K562 (cell line): ENCODE measurements around the gene ZNF10. TPM values are rescaled to one million over a fixed set of nuclear protein-coding genes. Genes with fewer than 3 reads are reported as not detected.

ENCODE experiments used
- CC2D1A ChIP-seq: fragments of 450-650 bp; IDR thresholded peaks from 2 replicates; pipeline ENCODE4 v1.6.1; 2017; ENCODE audit warnings: mild to moderate bottlenecking
- CREM ChIP-seq: IDR thresholded peaks from 2 replicates; pipeline ENCODE4 v1.6.1; 2014; ENCODE audit warnings: antibody characterized with exemption, low read depth
- CSDE1 ChIP-seq, 2 experiments: fragments of 450-650 bp; IDR thresholded peaks; 2 replicates each; pipeline ENCODE4 v1.6.1; 2016; ENCODE audit warnings: mild to moderate bottlenecking in 1 of 2
- HDAC1 ChIP-seq, 2 experiments: fragments of 450-650 bp; IDR thresholded peaks; 2 replicates each; pipeline ENCODE4 v1.6.1; 2016 to 2017; ENCODE audit warnings: inconsistent platforms in 1 of 2, mild to moderate bottlenecking in 1 of 2, moderate library complexity in 1 of 2
- MAFK ChIP-seq: IDR thresholded peaks from 2 replicates; pipeline ENCODE4 v1.6.1; 2011; ENCODE audit warnings: low read length, improper control_type of control experiment
- MITF ChIP-seq: IDR thresholded peaks from 2 replicates; pipeline ENCODE4 v1.6.1; 2014; ENCODE audit warnings: antibody characterized with exemption
- PBX2 ChIP-seq, 2 experiments: IDR thresholded peaks in 1 of 2; conservative IDR thresholded peaks in 1 of 2; 2 replicates each; pipeline ENCODE4 v1.6.1; 2016; ENCODE audit warnings: low read depth in 2 of 2, mild to moderate bottlenecking in 1 of 2, missing compliant biosample characterization in 1 of 2, missing genetic modification characterization in 1 of 2, moderate library complexity in 1 of 2
- SAP30 ChIP-seq: fragments of 200-600 bp; sonication (generic); IDR thresholded peaks from 2 replicates; pipeline ENCODE4 v1.6.1; 2012; ENCODE audit warnings: borderline replicate concordance, low read depth, mild to moderate bottlenecking, moderate library complexity, low read length, control low read depth, inconsistent platforms; ENCODE audit not compliant: insufficient read depth, poor library complexity, severe bottlenecking
- THRAP3 ChIP-seq: fragments of 450-650 bp; IDR thresholded peaks from 2 replicates; pipeline ENCODE4 v1.6.1; 2016; ENCODE audit warnings: mild to moderate bottlenecking, inconsistent platforms, borderline replicate concordance
- ZBTB7A ChIP-seq: IDR thresholded peaks from 2 replicates; pipeline ENCODE4 v1.6.1; 2011; ENCODE audit warnings: low read depth, mild to moderate bottlenecking, low read length, moderate library complexity, borderline replicate concordance; ENCODE audit not compliant: control insufficient read depth
- ZNF175 ChIP-seq: fragments of 200-800 bp; sonication (Bioruptor generic); IDR thresholded peaks from 2 replicates; pipeline ENCODE4 v1.6.1; 2016; ENCODE audit warnings: low read depth, mild to moderate bottlenecking, missing genetic modification characterization, missing compliant biosample characterization
- ZNF318 ChIP-seq, 2 experiments: fragments of 450-650 bp; IDR thresholded peaks; 2 replicates each; pipeline ENCODE4 v1.6.1; 2016; ENCODE audit warnings: mild to moderate bottlenecking in 2 of 2, borderline replicate concordance in 1 of 2, low read depth in 1 of 2, moderate library complexity in 1 of 2
- ZNF324 ChIP-seq: fragments of 250-450 bp; sonication (Bioruptor Pico); IDR thresholded peaks from 2 replicates; pipeline ENCODE4 v1.4.0; 2020; ENCODE audit warnings: mild to moderate bottlenecking
- ZNF707 ChIP-seq: fragments of 250-450 bp; sonication (Bioruptor Pico); conservative IDR thresholded peaks from 2 replicates; pipeline ENCODE4 v1.8.0; 2022; ENCODE audit warnings: inconsistent platforms, mild to moderate bottlenecking, moderate library complexity
- polyA plus RNA-seq, 8 experiments: library from polyadenylated mRNA; depleted of rRNA in 4 of 8; stranded (reverse) in 5 of 8; unstranded in 3 of 8; fragments of >200 nt; fragmentation: Nextera tagmentation in 2 of 8; fragmentation: Illumina TruSeq in 1 of 8; extraction: Ambion mirVana in 2 of 8; extraction: Trizol in 1 of 8; gene quantifications; 2 replicates each; pipeline versions ENCODE4 v1.2.1 to v1.2.3, GENCODE V29; 2011 to 2014; ENCODE audit warnings: inconsistent platforms in 1 of 8, missing spikeins in 1 of 8
- total RNA-seq, 7 experiments: library from RNA; depleted of rRNA in 6 of 7; stranded (reverse); fragments of >200 nt in 6 of 7; fragmentation: Illumina TruSeq in 2 of 7; extraction: Trizol in 2 of 7; gene quantifications; 2 replicates each; pipeline versions ENCODE4 v1.2.1 to v1.2.3, GENCODE V29; 2011 to 2021; ENCODE audit warnings: low replicate concordance in 1 of 7

ZNF10 gene
- total and polyA plus RNA-seq, 9 of the 15 experiments (the other 6 are each of a cell fraction or from before 2014, with no cell fraction given): 3.5 to 5.8 (median 4.9) TPM

GRCh38 chr12:133135747-133136146, 5.3 kb downstream of the ZNF10 start (continued):
- TF ChIP-seq SAP30 (no peak), ZNF318 (IDR thresholded peaks at IDR 0.05; ENCODE audit: borderline replicate concordance in 1 of 2, low read depth in 1 of 2) (no peak), ZNF324 (no peak), ZNF175 (CRISPR knock-in tag) (no peak), ZNF707 (CRISPR knock-in tag) (no peak), CSDE1 (IDR thresholded peaks at IDR 0.05) (no peak), MITF (no peak), HDAC1 (IDR thresholded peaks at IDR 0.05) (peak in 1 of 2 experiments; percentile 98; a peak in 2 of 4 replicates), THRAP3 (no peak), MAFK (no peak), CREM (peak; percentile 30; the same call in 1 of the 2 replicates), PBX2 (CRISPR knock-in tag; IDR thresholded peaks at IDR 0.05; ENCODE audit: low read depth) (no peak), PBX2 (tag; conservative IDR thresholded peaks at IDR 0.05; ENCODE audit: low read depth) (peak; percentile 42; the same call in 1 of the 2 replicates), ZBTB7A (no peak), CC2D1A (no peak)
